Adipocyte (in vitro differentiated cells): Measurements from ENCODE around the gene ARRB1.
"Not testable (repeated sequence)": the region's sequence is repeated elsewhere in the genome, so short reads cannot be mapped to it uniquely, and the experiment has no call there.

ENCODE experiments used
- DNase-seq: peaks from one replicate; pipeline ENCODE4 v3.0.0-alpha.2; 2015; ENCODE audit warnings: low read depth
- H3K27me3 ChIP-seq: replicated peaks from 2 replicates; pipeline ENCODE4 v1.7.0; 2013; ENCODE audit warnings: mild to moderate bottlenecking, low read length, moderate library complexity; ENCODE audit not compliant: control insufficient read depth, insufficient read depth
- H3K36me3 ChIP-seq: 2 replicates; pipeline ENCODE4 v1.7.0; 2013; ENCODE audit warnings: low read length, mild to moderate bottlenecking, moderate library complexity; ENCODE audit not compliant: control insufficient read depth, insufficient read depth, severe bottlenecking
- H3K4me1 ChIP-seq: 2 replicates; pipeline ENCODE4 v1.7.0; 2013; ENCODE audit warnings: mild to moderate bottlenecking, low read length, moderate library complexity; ENCODE audit not compliant: control insufficient read depth, insufficient read depth
- H3K4me3 ChIP-seq: 2 replicates; pipeline ENCODE4 v1.7.0; 2013; ENCODE audit warnings: mild to moderate bottlenecking, low read length, moderate library complexity
- H3K9ac ChIP-seq: 2 replicates; pipeline ENCODE4 v1.7.0; 2013; ENCODE audit warnings: mild to moderate bottlenecking, low read length, moderate library complexity
- H3K9me3 ChIP-seq: 2 replicates; pipeline ENCODE4 v1.7.0; 2013; ENCODE audit warnings: mild to moderate bottlenecking, low read length, moderate library complexity; ENCODE audit not compliant: control insufficient read depth

Gene ARRB1

GRCh38 chr11:75369560-75370255 is 18.2 kb upstream of the ARRB1 start:
- no peak for DNase-seq
- H3K9me3 ChIP-seq: peaks cover 10% of the 10 kb centered on the region
- H3K36me3 ChIP-seq: no peaks in the 10 kb centered on the region
- no peak overlapping the region for H3K4me3 ChIP-seq
- no peak overlapping the region for H3K9ac ChIP-seq
- no peaks in the 10 kb centered on the region for H3K27me3 ChIP-seq
- H3K4me1 ChIP-seq: peaks cover 14% of the 10 kb centered on the region

GRCh38 chr11:75366826-75367225 is 15.4 kb upstream of the ARRB1 start:
- not testable (repeated sequence) for H3K9ac ChIP-seq, H3K36me3 ChIP-seq, H3K27me3 ChIP-seq, H3K4me3 ChIP-seq, H3K4me1 ChIP-seq, DNase-seq
- H3K9me3 ChIP-seq: peaks cover 10% of the 10 kb centered on the region

GRCh38 chr11:75365711-75366181 is 14.3 kb upstream of the ARRB1 start:
- no peak overlapping the region for H3K9ac ChIP-seq
- H3K9me3 ChIP-seq: peaks cover 10% of the 10 kb centered on the region
- H3K27me3 ChIP-seq: no peaks in the 10 kb centered on the region
- no peaks in the 10 kb centered on the region for H3K36me3 ChIP-seq
- peak; percentile 52 for DNase-seq
- H3K4me1 ChIP-seq: peaks cover 7% of the 10 kb centered on the region
- H3K4me3 ChIP-seq: no peak overlapping the region

GRCh38 chr11:75362285-75362684 is 10.8 kb upstream of the ARRB1 start:
- not testable (repeated sequence) for H3K36me3 ChIP-seq, H3K9ac ChIP-seq, DNase-seq, H3K9me3 ChIP-seq, H3K4me3 ChIP-seq, H3K27me3 ChIP-seq, H3K4me1 ChIP-seq

- DNase-seq: no peak
- no peaks in the 10 kb centered on the region for H3K36me3 ChIP-seq
- no peak overlapping the region for H3K9ac ChIP-seq
- no peak overlapping the region for H3K4me3 ChIP-seq
- H3K9me3 ChIP-seq: no peaks in the 10 kb centered on the region
- H3K4me1 ChIP-seq: peaks cover 6% of the 10 kb centered on the region
- H3K27me3 ChIP-seq: no peaks in the 10 kb centered on the region
These were observed 5.2 kb upstream of the ARRB1 start for GRCh38 chr11:75356613-75357012.

GRCh38 chr11:75355051-75355450 is 3.6 kb upstream of the ARRB1 start:
- peaks cover 17% of the 10 kb centered on the region for H3K4me1 ChIP-seq
- no peak overlapping the region for H3K9ac ChIP-seq
- H3K4me3 ChIP-seq: no peak overlapping the region
- DNase-seq: no peak
- H3K27me3 ChIP-seq: no peaks in the 10 kb centered on the region
- H3K9me3 ChIP-seq: no peaks in the 10 kb centered on the region
- no peaks in the 10 kb centered on the region for H3K36me3 ChIP-seq

- peaks cover 40% of the 10 kb centered on the region for H3K4me1 ChIP-seq
- H3K9ac ChIP-seq: peak overlapping the region; percentile 84
- peak overlapping the region; percentile 79 for H3K4me3 ChIP-seq
- H3K27me3 ChIP-seq: no peaks in the 10 kb centered on the region
- H3K9me3 ChIP-seq: no peaks in the 10 kb centered on the region
- DNase-seq: no peak
- no peaks in the 10 kb centered on the region for H3K36me3 ChIP-seq
These were observed 1.2 kb upstream of the ARRB1 start for GRCh38 chr11:75352588-75353206.

- peak; percentile 85 for DNase-seq
- H3K4me1 ChIP-seq: peaks cover 47% of the 10 kb centered on the region
- no peaks in the 10 kb centered on the region for H3K27me3 ChIP-seq
- peak overlapping the region; percentile 84 for H3K9ac ChIP-seq
- no peaks in the 10 kb centered on the region for H3K9me3 ChIP-seq
- H3K36me3 ChIP-seq: no peaks in the 10 kb centered on the region
- H3K4me3 ChIP-seq: peak overlapping the region; percentile 79
These were observed 528 bp upstream of the ARRB1 start for GRCh38 chr11:75351791-75352587.

- DNase-seq: peak; percentile 60
- Histone ChIP-seq H3K36me3 (no peaks in the 10 kb centered on the region), H3K27me3 (no peaks in the 10 kb centered on the region), H3K9ac (peak overlapping the region; percentile 87), H3K4me1 (peaks cover 58% of the 10 kb centered on the region), H3K4me3 (peak overlapping the region; percentile 79), H3K9me3 (no peaks in the 10 kb centered on the region)
These were observed 519 bp downstream of the ARRB1 start for GRCh38 chr11:75350743-75351540.

GRCh38 chr11:75350122-75350742 is 1.2 kb downstream of the ARRB1 start:
- Histone ChIP-seq H3K36me3 (no peaks in the 10 kb centered on the region), H3K9me3 (no peaks in the 10 kb centered on the region), H3K9ac (peak overlapping the region; percentile 87), H3K4me1 (peaks cover 61% of the 10 kb centered on the region), H3K27me3 (no peaks in the 10 kb centered on the region), H3K4me3 (peak overlapping the region; percentile 79)
- no peak for DNase-seq
